ENCODE measurements around the gene DHRS1.

The DHRS1 gene

DNA sequence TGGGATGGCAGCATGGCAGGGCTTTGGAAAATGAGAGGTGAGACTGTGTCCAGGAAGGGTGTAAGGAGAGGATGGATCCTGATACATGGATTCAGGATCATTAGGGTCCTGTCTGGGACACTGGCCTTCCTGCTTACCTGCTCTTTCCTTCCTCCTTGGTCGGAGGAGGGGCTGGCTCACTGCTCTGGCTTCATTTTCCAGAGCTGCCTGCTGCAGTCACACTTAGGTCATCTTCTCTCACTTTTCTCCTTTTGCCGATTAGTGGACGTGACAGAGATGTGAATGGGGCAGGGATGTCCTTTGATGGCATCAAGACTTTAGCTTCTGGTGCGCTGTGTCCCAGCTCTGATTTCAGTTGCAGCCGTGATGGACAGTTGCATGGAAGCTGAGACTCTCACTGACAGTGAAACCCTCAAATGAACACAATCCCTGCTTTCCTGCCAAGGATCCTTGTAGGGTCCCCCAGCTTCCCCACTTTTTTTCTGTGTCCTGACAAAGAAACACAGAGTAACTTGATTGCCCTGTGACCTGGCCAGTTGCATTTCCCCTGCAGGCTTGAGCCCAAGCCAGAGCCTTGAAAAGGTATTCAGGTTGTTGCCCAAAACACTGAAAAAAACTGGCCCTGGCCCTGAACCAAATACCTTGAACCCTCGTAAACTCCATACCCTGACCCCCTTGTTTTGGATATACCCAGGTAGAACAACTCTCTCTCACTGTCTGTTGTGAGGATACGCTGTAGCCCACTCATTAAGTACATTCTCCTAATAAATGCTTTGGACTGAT, 9.0 kb upstream of the DHRS1 start:
- DNase-seq, result no peak

DNA sequence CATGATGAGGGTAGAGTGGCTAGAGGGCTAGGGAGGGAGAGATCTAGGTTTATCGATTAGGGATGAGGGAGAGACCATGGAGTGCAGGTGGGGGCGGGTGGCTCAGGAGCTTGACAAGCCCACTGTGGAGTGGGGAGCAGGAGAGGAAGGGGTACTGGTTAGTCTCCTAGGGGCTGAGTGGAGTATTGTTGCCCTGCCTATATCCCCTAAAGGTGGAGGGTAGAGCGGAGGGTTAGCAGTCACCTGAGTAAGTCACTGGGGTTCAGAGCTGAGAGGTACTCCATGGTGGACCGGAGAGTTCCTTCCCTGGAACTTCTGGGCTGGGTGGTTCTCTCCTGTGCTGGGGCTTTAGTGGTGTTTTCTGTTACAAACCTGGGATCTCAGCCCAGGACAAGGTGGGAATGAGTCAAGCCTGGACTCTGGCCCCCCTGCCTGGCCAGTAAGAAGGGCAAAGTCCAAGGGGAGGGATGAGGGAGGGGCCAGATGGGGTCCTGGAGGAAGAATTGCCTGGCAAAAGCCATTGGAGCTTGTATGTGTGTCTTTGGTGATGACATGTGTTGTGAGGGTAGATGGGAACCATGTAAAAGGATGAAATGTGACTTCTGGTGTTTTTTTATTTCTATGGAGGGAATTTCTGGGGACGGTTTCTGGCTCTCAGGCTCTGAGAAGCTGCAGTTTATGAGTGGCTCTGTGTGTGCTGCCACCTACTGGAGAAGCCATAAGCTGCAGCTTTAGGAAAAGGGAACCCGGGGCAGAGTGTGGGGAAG, 8.2 kb upstream of the DHRS1 start, which contains the start of gene CIDEB:
Gene CIDEB, minus strand, starts transcription at position 403 of the 767 bp plus-strand sequence. Its CDS starts 119 bp downstream, at position 284.
- peak; percentile 89 to 92 (median 90) for DNase-seq

DNA sequence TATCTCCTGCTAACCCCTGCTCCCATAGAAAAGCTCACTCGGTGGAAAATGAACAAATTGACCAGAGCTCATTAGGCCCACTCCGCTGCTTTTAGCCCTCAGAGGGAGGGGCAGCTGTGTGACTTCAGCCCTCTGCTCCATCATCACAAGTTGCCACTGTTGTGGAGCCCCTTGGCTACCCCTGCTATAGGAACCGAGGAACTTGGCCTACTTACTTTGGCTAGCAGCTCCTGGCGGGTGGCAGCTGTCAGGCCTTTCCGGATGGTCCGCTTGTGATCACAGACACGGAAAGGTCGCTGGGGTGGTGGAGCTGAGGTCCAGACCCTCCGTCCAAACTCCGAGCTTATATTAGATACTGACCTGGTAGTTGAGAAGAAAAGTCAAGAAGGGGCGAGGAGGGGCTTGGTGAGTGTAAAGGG, 7.6 kb upstream of the DHRS1 start:
- no peak for DNase-seq

DNA sequence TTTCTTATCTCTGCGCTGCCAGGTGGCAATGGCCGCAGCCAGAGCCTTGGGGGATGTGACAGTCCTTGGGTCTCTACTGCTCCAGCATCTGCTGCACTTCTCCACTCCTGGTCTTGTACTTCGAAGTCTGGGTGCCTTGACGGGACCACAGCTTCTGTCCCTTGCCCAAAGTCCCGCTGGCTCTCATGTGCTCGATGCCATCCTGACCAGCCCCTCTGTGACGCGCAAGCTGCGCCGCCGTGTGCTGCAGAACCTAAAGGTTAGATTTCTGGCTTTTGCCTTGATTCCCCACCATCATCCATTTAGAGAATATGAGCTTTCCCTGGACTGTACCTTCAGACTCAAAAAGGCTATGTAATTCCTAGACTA, 4.4 kb upstream of the DHRS1 start:
- no peak for DNase-seq

DNA sequence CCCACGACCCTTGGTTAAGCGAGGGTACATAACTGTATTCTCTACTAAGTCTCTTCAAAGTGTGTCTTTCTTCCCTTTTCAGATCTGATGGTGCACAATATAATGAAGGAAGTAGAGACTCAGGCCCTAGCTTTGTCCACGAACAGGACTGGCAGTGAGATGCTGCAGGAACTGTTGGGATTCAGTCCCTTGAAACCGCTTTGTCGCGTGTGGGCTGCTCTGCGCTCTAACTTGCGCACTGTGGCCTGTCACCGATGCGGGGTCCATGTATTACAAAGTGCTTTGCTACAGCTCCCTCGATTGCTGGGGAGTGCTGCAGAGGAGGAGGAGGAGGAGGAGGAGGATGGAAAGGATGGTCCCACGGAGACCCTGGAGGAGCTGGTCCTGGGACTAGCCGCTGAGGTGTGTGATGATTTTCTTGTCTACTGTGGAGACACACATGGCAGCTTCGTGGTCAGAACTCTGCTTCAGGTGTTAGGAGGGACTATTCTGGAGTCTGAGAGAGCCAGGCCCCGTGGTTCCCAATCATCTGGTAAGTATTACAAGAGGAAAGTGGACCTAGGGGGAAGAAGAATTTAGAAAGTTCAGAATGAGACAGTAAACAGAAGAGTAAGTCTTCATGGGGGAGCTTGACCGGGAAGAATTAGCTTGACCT, 873 bp upstream of the DHRS1 start:
- DNase-seq, result no peak

DNA sequence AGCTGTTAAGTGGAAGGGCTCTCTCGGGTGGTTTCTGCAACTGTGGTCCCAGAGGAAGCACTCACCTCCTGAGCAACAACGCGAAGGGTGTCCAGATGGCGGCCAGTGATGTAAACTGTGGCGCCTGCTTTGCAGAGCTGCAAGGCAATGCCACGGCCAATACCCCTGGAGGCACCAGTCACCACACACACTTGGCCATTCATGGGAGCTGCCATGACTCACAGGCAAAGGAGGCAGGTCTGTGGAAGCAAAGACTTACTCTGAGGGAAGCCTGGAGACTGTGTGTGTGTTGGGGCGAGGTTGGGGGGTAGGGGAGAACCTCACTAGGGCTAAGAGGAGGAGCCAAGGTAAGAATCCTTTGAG, 707 bp downstream of the DHRS1 start:
- peak; percentile 59 to 75 (median 61) for DNase-seq

DNA sequence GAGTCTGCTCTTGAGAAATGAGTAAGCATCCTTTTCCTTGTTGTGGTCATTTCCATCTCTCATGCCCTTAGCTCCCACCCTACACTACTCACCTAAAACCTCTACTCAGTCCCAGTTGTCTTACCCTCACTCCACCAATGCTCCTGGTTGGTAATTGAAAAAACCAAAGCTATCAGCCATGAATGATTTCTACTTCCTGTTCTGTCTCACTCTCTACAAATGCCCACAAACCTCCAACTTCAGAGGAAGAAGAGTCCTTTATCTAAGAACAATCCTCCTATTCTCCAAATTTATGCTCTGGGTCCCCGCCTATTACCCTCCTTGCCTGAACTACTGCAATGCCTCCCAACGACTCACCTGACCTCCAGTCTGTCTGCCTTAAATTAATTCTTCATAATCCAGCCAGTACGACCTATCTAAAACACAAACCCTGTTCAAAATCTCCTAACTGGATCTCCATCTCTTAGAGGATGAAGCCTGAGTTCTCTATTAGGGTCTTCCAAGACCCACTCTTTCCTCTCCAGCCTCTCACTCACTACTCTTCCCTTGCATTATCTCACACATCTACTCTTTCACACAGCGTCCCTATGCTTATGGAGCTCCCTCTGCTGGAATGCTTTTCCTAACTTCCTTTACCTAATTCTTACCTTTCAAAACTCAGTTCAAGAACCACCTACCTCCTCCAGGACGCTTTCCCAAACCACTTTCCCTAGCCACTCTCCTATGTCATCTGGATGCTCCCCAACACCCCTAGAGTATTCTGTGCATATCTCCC, 2.2 kb downstream of the DHRS1 start:
- DNase-seq, result peak in 2 of 3 donors; percentile 49 to 51

DNA sequence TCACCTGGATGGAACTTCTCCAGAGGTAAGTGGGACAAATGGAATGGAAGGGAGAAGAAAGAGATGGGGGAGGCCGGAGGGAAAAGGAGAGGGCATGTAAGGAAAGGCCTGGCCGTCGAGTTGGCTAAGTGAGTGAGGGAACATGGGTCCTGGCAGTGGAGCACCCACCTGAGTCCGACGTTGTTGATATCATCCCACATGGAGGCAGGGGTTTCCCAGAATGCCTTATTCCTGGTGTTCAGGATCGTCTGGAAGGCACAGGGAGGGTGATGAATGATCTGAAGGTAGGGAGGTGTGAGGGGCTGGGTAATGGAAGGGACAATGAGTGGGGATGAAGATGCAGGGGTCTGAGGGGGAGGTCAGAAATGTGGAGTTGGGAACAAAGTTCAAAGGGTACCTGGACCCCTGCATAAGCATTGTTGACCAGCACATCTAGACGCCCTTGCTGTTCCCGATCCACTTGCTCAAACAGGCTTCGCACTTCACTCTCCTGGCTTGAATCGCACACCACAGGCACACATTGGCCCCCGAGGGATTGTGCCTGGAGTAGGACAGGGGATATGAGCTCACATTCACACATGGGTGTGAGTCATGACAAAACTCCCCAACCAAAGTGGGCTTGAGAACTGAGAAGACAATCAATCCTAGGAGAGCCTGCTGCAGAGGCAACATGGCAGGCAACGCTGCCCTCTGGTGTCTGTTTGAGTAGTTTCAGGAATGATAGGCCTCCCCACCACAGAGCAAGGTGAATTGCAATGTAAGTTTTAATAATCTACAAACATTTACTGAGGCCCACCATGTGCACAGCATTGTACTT, 3.0 kb downstream of the DHRS1 start:
- DNase-seq, result peak; percentile 92 to 98 (median 96)

DNA sequence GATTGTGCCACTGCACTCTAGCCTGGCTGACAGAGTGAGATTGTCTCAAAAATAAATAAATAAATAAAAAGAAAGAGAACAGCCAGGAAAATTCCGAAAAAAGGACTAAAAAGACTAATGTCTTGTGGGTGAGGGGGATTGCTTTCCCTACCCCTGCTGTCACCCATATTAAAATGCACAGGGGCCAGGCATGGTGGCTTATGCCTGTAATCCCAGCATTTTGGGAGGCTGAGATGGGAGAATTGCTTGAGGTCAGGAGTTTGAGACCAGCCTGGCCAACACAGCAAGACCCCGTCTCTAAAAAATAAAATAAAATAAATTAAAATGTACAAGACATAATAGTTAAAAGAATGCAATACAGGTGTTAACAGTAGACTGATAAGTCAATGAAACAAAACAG, 6.1 kb downstream of the DHRS1 start:
- DNase-seq, result no peak

DNA sequence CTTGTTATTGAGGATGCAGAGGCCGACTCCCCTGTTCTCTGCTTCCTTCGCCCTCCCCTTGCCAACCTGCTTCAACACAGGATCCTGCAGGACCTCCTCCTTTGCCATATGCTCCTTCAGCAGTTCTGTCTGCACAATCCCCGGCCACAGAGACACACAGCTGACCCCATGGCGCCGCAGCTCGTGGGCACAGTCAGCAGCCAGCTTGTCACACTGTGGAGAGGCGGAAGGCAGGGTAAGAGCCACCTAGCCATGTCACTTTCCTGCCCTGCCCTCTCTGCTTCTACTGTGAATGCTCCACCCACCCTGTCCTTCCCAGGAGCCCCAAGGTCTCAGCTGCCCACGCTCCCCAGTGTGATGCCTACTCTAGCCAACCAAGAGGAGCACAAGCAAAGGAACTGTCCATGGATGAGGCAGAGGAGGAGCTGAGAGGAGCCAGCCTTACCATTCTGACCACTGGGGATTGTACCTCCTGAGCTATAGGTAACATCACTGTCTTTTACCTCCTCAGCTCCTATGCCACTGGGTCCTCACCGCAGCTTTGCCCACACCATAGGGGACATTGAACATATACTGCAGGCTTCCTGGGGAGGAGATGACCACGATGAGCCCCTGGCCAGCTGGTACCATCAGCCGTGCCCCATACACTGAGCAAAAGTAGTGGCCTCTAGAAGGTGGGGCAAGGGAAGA, 7.3 kb downstream of the DHRS1 start:
- no peak for DNase-seq

DNA sequence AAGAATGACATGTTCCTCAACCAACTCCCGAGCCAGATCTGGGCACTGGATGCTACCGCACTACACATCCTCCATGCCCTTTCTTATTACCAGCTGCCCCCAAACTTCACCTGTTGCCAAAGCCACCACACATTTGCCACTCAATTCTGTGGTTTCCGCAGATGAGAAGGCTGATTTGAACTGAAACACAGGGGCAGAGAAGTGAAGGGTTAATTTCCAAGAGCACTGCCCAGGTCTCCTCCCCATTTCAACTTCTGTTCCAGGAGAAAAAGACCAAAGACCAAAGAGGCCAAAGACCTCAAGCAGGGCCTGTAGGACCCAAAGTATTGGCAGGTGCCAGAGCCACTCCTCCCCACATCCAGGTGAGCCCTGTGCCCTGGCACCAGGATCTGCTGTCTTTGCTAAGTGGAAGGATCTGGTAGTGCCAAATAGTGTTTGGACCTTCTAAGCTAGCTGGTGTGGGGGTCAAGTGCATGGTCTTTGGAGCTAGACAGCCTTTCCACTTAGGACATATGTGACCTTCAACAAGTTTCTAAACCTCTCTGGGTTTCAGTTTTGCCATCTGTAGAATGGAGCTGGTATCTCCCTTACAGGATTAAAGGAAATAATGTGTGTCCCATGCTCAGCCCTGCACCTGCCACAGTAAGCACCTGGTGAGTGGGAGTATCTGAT, 8.0 kb downstream of the DHRS1 start:
- DNase-seq, result no peak

DNA sequence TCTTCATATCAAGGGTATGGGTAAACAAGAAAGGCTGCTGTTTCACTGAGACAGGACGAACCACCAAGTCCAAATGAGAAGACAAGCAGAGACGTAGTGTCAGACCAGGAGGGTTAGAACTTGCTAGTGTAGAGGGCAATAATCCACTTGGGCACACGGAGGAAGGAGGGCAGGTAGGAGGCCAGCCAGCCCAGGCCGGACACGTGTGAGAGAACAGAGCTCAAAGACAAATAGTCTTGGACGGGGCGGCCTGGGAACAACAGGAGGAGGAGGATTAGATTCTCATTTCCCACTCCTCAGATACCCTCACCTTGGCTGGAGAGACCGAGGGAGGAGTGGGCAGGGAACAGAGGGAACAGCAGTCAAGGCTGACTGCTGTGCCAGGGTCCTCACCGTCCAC, 8.8 kb downstream of the DHRS1 start:
- DNase-seq, result no peak

DNA sequence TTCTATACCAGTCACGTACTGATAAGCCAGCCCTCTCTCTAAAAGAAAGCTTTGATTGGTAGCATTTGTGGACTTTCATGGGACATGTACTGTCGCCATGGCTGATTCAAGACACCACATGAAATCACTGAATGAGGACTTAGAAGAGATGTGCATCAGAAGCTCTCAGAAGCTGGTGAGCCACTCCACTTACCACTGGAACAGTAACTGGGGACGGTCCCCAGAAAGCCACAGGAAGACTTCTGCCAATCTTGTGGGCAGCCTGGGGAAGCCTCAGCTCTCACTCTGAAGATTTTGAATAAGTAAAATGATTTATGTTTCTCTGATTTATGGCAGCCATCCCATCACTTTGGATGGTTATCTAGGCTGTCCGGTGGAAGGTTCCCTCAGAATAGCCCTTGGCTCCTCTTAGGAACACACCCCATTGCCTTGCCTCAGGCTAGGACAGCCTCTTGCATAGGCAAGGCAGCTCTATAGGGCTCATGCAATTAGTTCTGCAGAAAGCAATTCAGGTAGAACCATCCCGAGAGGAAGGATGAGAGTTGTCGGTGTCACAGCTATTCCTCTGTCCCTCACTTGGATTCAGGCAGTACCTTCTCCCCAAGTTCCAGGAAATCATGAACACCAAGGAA, 9.8 kb downstream of the DHRS1 start:
- DNase-seq, result no peak

DNA sequence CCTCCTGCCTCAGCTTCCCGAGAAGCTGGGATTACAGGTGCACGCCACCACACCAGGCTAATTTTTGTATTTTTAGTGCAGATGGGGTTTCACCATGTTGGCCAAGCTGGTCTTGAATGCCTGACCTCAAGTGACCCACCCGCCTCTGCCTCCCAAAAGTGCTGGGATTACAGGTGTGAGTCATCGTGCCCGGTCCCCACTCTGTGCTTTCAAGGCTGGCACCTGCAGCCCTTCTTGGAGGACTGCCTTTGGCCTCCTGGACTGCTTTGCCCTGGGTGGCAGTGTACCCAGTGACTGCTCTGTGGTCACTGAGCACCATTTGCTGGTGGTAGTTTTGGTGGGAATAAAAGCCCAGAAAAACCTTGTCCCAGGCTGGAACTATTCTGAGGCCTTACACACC, 12.6 kb downstream of the DHRS1 start:
- no peak for DNase-seq

DNA sequence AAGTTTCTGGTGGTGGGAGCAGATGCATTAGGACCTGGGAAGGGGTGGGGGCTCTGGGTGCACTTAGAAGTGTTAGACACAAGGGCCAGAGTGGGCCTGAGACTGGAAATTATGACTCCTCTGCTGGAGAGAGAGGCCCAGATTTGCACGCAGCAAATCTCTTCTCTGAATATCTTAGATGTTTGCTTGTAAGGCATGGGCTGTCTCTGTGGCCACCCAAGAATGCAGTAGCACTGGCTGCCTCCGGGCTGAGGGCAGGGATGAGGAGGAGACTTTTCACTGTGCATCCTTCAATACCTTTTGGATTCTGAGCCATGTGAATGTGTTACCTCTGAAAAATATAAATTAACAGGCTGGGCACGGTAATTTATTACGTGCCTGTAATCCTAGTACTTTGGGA, 14.2 kb downstream of the DHRS1 start:
- DNase-seq, result no peak

DNA sequence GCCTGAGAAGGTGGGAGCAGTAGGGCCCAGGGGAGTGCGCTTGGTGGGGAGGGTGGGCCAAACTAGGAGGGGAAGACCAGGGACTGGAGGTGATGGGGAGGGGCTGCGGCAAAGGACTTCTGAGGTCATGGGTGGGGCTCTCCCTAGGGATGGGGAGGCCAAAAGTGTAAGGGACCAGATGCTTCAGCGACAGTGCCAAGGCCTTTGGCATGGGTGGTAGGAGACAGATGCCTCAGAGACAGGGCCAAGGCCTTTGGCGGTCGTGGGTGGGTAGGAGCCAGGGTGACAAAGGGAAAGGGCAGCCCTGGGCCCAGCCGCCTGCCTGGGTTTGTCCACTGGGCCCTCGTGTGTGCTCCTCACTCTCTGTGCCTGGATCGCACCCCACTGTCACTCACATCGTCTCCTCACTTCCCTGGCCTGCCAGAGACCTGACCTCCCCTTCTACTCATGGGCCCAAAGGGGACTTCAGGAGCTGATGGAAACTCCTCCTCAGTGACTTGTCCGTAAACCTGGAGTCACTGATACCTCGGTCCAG, 15.0 kb downstream of the DHRS1 start:
- DNase-seq, result no peak

DNA sequence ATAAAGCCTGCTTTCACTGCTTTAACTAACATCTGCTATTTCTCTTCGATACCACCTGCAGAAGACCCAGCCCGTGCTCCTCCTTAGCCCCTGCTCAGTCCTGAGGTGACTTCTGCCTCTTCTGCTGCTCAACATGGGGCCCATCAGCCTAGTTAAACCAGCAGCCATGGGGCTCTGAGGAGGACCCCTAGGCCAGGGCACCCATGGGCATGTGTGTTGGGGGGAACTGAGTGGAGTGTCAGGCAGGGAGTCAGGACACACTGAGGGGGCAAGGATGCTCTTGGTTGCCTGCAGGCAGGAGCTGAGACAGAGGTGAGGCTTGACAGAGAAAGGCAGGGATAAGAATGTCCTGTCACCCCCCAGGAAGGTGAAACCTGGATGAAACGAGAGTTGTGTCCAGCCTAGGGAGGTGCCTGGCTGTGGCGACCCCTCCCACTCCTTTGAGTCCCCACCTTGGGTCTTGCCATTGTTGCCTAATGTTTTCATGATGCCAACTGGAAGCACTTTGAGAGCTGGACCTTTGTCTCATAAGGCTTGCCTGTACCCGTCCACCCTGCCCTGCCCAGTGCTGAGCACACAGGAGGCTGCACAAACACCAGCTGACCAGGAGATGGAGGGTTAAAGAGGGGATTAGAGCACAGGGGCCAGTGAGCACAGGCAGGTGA, 15.7 kb downstream of the DHRS1 start:
- no peak for DNase-seq

DNA sequence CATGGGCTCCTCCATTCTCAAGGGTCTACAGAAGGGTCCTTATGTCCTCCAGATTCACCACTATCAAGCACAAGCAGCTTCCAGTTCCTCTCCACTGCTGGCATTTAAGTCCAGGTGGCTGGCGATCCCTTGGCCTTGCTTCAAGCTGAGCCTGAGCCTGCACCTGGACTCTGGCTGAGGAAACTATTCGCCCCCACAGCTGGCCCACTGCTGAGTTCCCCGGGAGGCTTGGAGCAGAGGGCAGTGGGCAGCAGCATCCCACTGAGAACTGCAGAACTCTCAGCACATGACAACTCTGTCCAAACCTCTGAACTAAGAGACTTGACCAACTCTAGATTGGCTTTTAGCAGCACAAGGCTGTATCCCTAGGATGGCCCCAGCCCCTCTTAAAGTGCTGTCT, 16.8 kb downstream of the DHRS1 start:
- DNase-seq, result no peak

DNA sequence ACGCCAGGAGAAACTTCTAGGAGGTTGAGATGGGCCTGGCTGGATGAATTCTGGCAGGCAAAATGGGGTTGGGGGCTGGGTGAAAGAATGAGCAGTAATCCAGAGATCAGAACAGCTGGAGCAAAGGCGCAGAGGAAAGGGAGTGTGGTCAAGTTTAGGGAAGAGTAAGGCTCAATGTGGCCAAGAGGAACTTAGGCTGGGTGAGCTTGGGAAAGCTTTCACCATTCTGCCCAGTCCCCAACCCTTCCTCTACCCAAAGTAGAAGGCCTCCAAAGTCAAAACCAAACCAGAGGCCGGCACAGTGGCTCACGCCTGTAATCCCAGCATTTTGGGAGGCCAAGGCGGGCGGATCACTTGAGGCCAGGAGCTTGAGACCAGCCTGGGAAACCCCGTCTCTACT, 17.9 kb downstream of the DHRS1 start:
- peak; percentile 37 to 54 (median 44) for DNase-seq
